DMS 273 (cell line): ENCODE measurements around the gene CH25H.
"Not testable (repeated sequence)": the region's sequence is repeated elsewhere in the genome, so short reads cannot be mapped to it uniquely, and the experiment has no call there.

Experiments
- DNase-seq: peaks from one replicate; lab custom pipeline; 2025; ENCODE audit not compliant: unreplicated experiment; lab: John Stamatoyannopoulos, UW

Gene CH25H

GRCh38 chr10:89203237-89203636 is 3.9 kb downstream of the CH25H start:
- DNase-seq = no peak

GRCh38 chr10:89202033-89202425 is 5.1 kb downstream of the CH25H start:
- DNase-seq = no peak

- no peak for DNase-seq
Observed at GRCh38 chr10:89201345-89202032, 5.6 kb downstream of the CH25H start.

GRCh38 chr10:89197473-89197872 is 9.6 kb downstream of the CH25H start:
- no peak for DNase-seq

- not testable (repeated sequence) for DNase-seq
Observed at GRCh38 chr10:89191301-89191700, 15.8 kb downstream of the CH25H start.

GRCh38 chr10:89189211-89189734 is 17.8 kb downstream of the CH25H start:
- no peak for DNase-seq

- no peak for DNase-seq
Observed at GRCh38 chr10:89185658-89186057, 21.5 kb downstream of the CH25H start.

- no peak for DNase-seq
Observed at GRCh38 chr10:89184638-89185037, 22.5 kb downstream of the CH25H start.

- DNase-seq = no peak
Observed at GRCh38 chr10:89183571-89183970, 23.5 kb downstream of the CH25H start.

- DNase-seq = no peak
Observed at GRCh38 chr10:89182894-89183293, 24.2 kb downstream of the CH25H start.

- no peak for DNase-seq
Observed at GRCh38 chr10:89175816-89176215, 31.3 kb downstream of the CH25H start.

GRCh38 chr10:89173075-89173474 is 34.0 kb downstream of the CH25H start:
- DNase-seq = no peak

- DNase-seq = no peak
Observed at GRCh38 chr10:89171996-89172395, 35.1 kb downstream of the CH25H start.

GRCh38 chr10:89171263-89171872 is 35.7 kb downstream of the CH25H start:
- no peak for DNase-seq

- DNase-seq = not testable (repeated sequence)
Observed at GRCh38 chr10:89168354-89168900, 38.7 kb downstream of the CH25H start.

GRCh38 chr10:89167915-89168314 is 39.2 kb downstream of the CH25H start:
- DNase-seq = no peak

GRCh38 chr10:89165923-89166322 is 41.2 kb downstream of the CH25H start:
- DNase-seq = no peak

- no peak for DNase-seq
Observed at GRCh38 chr10:89164920-89165319, 42.2 kb downstream of the CH25H start.

- DNase-seq = no peak
Observed at GRCh38 chr10:89164080-89164479, 43.0 kb downstream of the CH25H start.

GRCh38 chr10:89163265-89163995 is 43.7 kb downstream of the CH25H start:
- DNase-seq = peak; percentile 53

GRCh38 chr10:89162596-89162995 is 44.5 kb downstream of the CH25H start:
- no peak for DNase-seq

GRCh38 chr10:89160339-89160738 is 46.8 kb downstream of the CH25H start:
- no peak for DNase-seq
